H9 (cell line): ENCODE results near the gene RNF8. TPM values are rescaled to one million over a fixed set of nuclear protein-coding genes. Genes with fewer than 3 reads are reported as not detected.

Experiments
- DNase-seq: peaks from one replicate; pipeline ENCODE4 v3.0.0-alpha.2; 2017
- H2AFZ ChIP-seq: one replicate; pipeline ENCODE4 v1.6.1; 2013; ENCODE audit warnings: mild to moderate bottlenecking, low read length, control low read depth, moderate library complexity
- H2AK5ac ChIP-seq: 2 replicates; pipeline ENCODE4 v1.6.1; 2013; ENCODE audit warnings: low read length, control low read depth, mixed read lengths; ENCODE audit not compliant: insufficient read length
- H2BK120ac ChIP-seq: one replicate; pipeline ENCODE4 v1.6.1; 2013; ENCODE audit warnings: low read depth, mild to moderate bottlenecking, low read length, control low read depth, inconsistent platforms; ENCODE audit not compliant: poor library complexity, severe bottlenecking
- H2BK12ac ChIP-seq: 2 replicates; pipeline ENCODE4 v1.6.1; 2013; ENCODE audit warnings: low read length, control low read depth, mixed read lengths, low read depth; ENCODE audit not compliant: insufficient read length
- H2BK15ac ChIP-seq: 2 replicates; pipeline ENCODE4 v1.6.1; 2013; ENCODE audit warnings: low read depth, low read length, control low read depth
- H2BK20ac ChIP-seq: one replicate; pipeline ENCODE4 v1.6.1; 2013; ENCODE audit warnings: low read depth, mild to moderate bottlenecking, low read length, control low read depth, inconsistent platforms; ENCODE audit not compliant: poor library complexity, severe bottlenecking
- H2BK5ac ChIP-seq: 2 replicates; pipeline ENCODE4 v1.6.1; 2013; ENCODE audit warnings: low read length, control low read depth, mixed read lengths; ENCODE audit not compliant: insufficient read length
- H3K14ac ChIP-seq: 2 replicates; pipeline ENCODE4 v1.6.1; 2013; ENCODE audit warnings: low read length, control low read depth; ENCODE audit not compliant: insufficient read depth
- H3K18ac ChIP-seq: 2 replicates; pipeline ENCODE4 v1.6.1; 2013; ENCODE audit warnings: low read depth, mild to moderate bottlenecking, mixed read lengths, low read length, control low read depth; ENCODE audit not compliant: insufficient read length
- H3K23ac ChIP-seq: 2 replicates; pipeline ENCODE4 v1.6.1; 2013; ENCODE audit warnings: low read length, control low read depth, mixed read lengths, low read depth; ENCODE audit not compliant: insufficient read length
- H3K23me2 ChIP-seq: 2 replicates; pipeline ENCODE4 v1.6.1; 2013; ENCODE audit warnings: low read depth, mild to moderate bottlenecking, mixed read lengths, low read length, control low read depth; ENCODE audit not compliant: insufficient read length, poor library complexity, severe bottlenecking
- H3K27ac ChIP-seq: 2 replicates; pipeline ENCODE4 v1.5.1; 2013; ENCODE audit warnings: low read length, control low read depth, mixed read lengths, low read depth; ENCODE audit not compliant: insufficient read length
- H3K27me3 ChIP-seq: 2 replicates; pipeline ENCODE4 v1.6.1; 2013; ENCODE audit warnings: low read length, control low read depth, inconsistent platforms; ENCODE audit not compliant: insufficient read depth
- H3K4ac ChIP-seq: 2 replicates; pipeline ENCODE4 v1.6.1; 2013; ENCODE audit warnings: low read depth, mild to moderate bottlenecking, control low read depth, inconsistent platforms, low read length, moderate library complexity
- H3K4me1 ChIP-seq: 2 replicates; pipeline ENCODE4 v1.6.1; 2013; ENCODE audit warnings: low read length, control low read depth, inconsistent platforms; ENCODE audit not compliant: insufficient read depth
- H3K4me2 ChIP-seq: 2 replicates; pipeline ENCODE4 v1.6.1; 2013; ENCODE audit warnings: low read length, control low read depth, mixed read lengths; ENCODE audit not compliant: insufficient read length, insufficient read depth
- H3K56ac ChIP-seq: 2 replicates; pipeline ENCODE4 v1.6.1; 2013; ENCODE audit warnings: low read depth, mild to moderate bottlenecking, mixed read lengths, low read length, control low read depth; ENCODE audit not compliant: insufficient read length
- H3K79me1 ChIP-seq: 2 replicates; pipeline ENCODE4 v1.6.1; 2013; ENCODE audit warnings: low read depth, mild to moderate bottlenecking, moderate library complexity, low read length, control low read depth, inconsistent platforms; ENCODE audit not compliant: insufficient read depth, poor library complexity, severe bottlenecking
- H3K79me2 ChIP-seq: 2 replicates; pipeline ENCODE4 v1.6.1; 2013; ENCODE audit warnings: low read length, control low read depth, inconsistent platforms; ENCODE audit not compliant: insufficient read depth
- H3K9ac ChIP-seq: 2 replicates; pipeline ENCODE4 v1.6.1; 2013; ENCODE audit warnings: low read length, control low read depth, mixed read lengths; ENCODE audit not compliant: insufficient read length; ENCODE audit errors: extremely low read depth
- H3K9me3 ChIP-seq: one replicate; pipeline ENCODE4 v1.6.1; 2013; ENCODE audit warnings: low read depth, low read length, inconsistent platforms; ENCODE audit not compliant: control insufficient read depth
- H3T11ph ChIP-seq: one replicate; pipeline ENCODE4 v1.6.1; 2013; ENCODE audit warnings: mild to moderate bottlenecking, low read length, control low read depth, inconsistent platforms
- H4K20me1 ChIP-seq: one replicate; pipeline ENCODE4 v1.6.1; 2013; ENCODE audit not compliant: control insufficient read depth, insufficient read length, insufficient read depth
- H4K5ac ChIP-seq: 2 replicates; pipeline ENCODE4 v1.6.1; 2013; ENCODE audit warnings: low read depth, mild to moderate bottlenecking, mixed read lengths, low read length, control low read depth; ENCODE audit not compliant: insufficient read length
- H4K8ac ChIP-seq: replicated peaks from 2 replicates; pipeline ENCODE4 v1.6.1; 2013; ENCODE audit warnings: low read length, control low read depth, mixed read lengths, low read depth; ENCODE audit not compliant: insufficient read length
- H4K91ac ChIP-seq: 2 replicates; pipeline ENCODE4 v1.6.1; 2013; ENCODE audit warnings: low read depth, mild to moderate bottlenecking, moderate library complexity, mixed read lengths, low read length, control low read depth; ENCODE audit not compliant: insufficient read length
- H3K27ac Mint-ChIP-seq, 3 experiments: 2 replicates in 2 of 3; 3 replicates in 1 of 3; pipeline ENCODE4 v1.8.0; 2020 to 2021; ENCODE audit warnings: mixed read lengths in 3 of 3, mild to moderate bottlenecking in 1 of 3, moderate library complexity in 1 of 3
- H3K27me3 Mint-ChIP-seq: 2 replicates; pipeline ENCODE4 v1.8.0; 2021; ENCODE audit warnings: low read depth, mild to moderate bottlenecking, moderate library complexity, mixed read lengths
- H3K36me3 Mint-ChIP-seq, 3 experiments: 2 replicates in 2 of 3; 3 replicates in 1 of 3; pipeline ENCODE4 v1.8.0; 2020 to 2021; ENCODE audit warnings: low read depth in 3 of 3, mixed read lengths in 3 of 3; ENCODE audit not compliant: insufficient read depth in 1 of 3
- H3K4me1 Mint-ChIP-seq, 2 experiments: 2 replicates each; pipeline ENCODE4 v1.8.0; 2020; ENCODE audit warnings: mixed read lengths in 2 of 2
- H3K4me3 Mint-ChIP-seq, 2 experiments: 2 replicates in 1 of 2; 3 replicates in 1 of 2; pipeline ENCODE4 v1.8.0; 2020 to 2021; ENCODE audit warnings: mild to moderate bottlenecking in 2 of 2, mixed read lengths in 2 of 2, moderate library complexity in 1 of 2
- H3K9me3 Mint-ChIP-seq, 2 experiments: 2 replicates in 1 of 2; 3 replicates in 1 of 2; pipeline ENCODE4 v1.8.0; 2020; ENCODE audit warnings: mild to moderate bottlenecking in 2 of 2, mixed read lengths in 2 of 2, moderate library complexity in 1 of 2
- WGBS: extraction: QIAGEN DNeasy Blood & Tissue Kit; methylation state at CpG from one replicate; pipeline ENCODE4 v1.1.7; 2013; ENCODE audit warnings: missing lambda C conversion rate, low lambda C conversion rate, mixed read lengths; ENCODE audit not compliant: insufficient read length; ENCODE audit errors: extremely low coverage; 5-methylcytosine and 5-hydroxymethylcytosine counted together
- total RNA-seq: library from RNA; stranded (reverse); gene quantifications from 2 replicates; pipeline ENCODE4 v1.2.1, GENCODE V29; 2021
- TF ChIP-seq, protein P1 (sequence below): fragments of 200-600 bp; sonication (generic); conservative IDR thresholded peaks from 3 replicates; pipeline ENCODE4 v1.8.0; 2021; ENCODE audit warnings: antibody characterized with exemption, mild to moderate bottlenecking

RNF8 gene
- total RNA-seq, 1 experiment from 2014 or later: 34.7 TPM

- Mint-ChIP-seq H3K4me3 (no peak overlapping the region), H3K4me1 (peaks cover 6 to 8% of the 10 kb centered on the region in 2 experiments), H3K27ac (no peak overlapping the region), H3K36me3 (peaks cover 3 to 26% (median 17%) of the 10 kb centered on the region in 3 experiments; a peak in 5 of 7 replicates), H3K27me3 (no peaks in the 10 kb centered on the region), H3K9me3 (no peaks in the 10 kb centered on the region; a peak in 1 of 5 replicates)
- Histone ChIP-seq H3K4me2 (no peak overlapping the region), H3K9me3 (no peaks in the 10 kb centered on the region), H3K27ac (no peak overlapping the region), H4K20me1 (no peaks in the 10 kb centered on the region), H3K14ac (no peak overlapping the region), H4K8ac (no peak overlapping the region), H3K56ac (no peak overlapping the region), H2BK5ac (no peak overlapping the region), H4K91ac (no peak overlapping the region), H3K27me3 (no peaks in the 10 kb centered on the region), H3K9ac (no peak overlapping the region), H3K79me1 (peaks cover 3% of the 10 kb centered on the region), H3K23me2 (peaks cover 3% of the 10 kb centered on the region), H3K4me1 (no peaks in the 10 kb centered on the region), H3K79me2 (peaks cover 2% of the 10 kb centered on the region; the same call in 1 of the 2 replicates), H3K18ac (no peak overlapping the region), H3T11ph (no peak overlapping the region), H2AFZ (no peak overlapping the region), H3K23ac (no peak overlapping the region), H3K4ac (no peak overlapping the region), H4K5ac (no peak overlapping the region), H2BK15ac (no peak overlapping the region), H2AK5ac (no peak overlapping the region), H2BK12ac (no peak overlapping the region), H2BK20ac (no peak overlapping the region), H2BK120ac (no peak overlapping the region)
- no CpG with 5 or more reads among the region's 1 CpG for WGBS
- DNase-seq: no peak
- TF ChIP-seq, protein P1, sequence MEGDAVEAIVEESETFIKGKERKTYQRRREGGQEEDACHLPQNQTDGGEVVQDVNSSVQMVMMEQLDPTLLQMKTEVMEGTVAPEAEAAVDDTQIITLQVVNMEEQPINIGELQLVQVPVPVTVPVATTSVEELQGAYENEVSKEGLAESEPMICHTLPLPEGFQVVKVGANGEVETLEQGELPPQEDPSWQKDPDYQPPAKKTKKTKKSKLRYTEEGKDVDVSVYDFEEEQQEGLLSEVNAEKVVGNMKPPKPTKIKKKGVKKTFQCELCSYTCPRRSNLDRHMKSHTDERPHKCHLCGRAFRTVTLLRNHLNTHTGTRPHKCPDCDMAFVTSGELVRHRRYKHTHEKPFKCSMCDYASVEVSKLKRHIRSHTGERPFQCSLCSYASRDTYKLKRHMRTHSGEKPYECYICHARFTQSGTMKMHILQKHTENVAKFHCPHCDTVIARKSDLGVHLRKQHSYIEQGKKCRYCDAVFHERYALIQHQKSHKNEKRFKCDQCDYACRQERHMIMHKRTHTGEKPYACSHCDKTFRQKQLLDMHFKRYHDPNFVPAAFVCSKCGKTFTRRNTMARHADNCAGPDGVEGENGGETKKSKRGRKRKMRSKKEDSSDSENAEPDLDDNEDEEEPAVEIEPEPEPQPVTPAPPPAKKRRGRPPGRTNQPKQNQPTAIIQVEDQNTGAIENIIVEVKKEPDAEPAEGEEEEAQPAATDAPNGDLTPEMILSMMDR: no peak
Measured at GRCh38 chr6:37438930-37439329, 85.1 kb downstream of the RNF8 start.
